ENCODE results near the gene ATF7.

GRCh38 chr12:53467082-53467481 is 159.1 kb downstream of the ATF7 start:
- TF ChIP-seq POLR2A (IDR thresholded peaks at IDR 0.05; ENCODE audit: low read depth, low read length) (no peak), CTCF (conservative IDR thresholded peaks at IDR 0.05; ENCODE audit: low read depth, low read length) (no peak), USF2 (IDR thresholded peaks at IDR 0.05; ENCODE audit: low read depth, low read length) (no peak), SMC3 (IDR thresholded peaks at IDR 0.05; ENCODE audit: low read depth, low read length) (no peak), RCOR1 (IDR thresholded peaks at IDR 0.05; ENCODE audit: insufficient replicate concordance, low read length) (no peak), FOS (IDR thresholded peaks at IDR 0.05; ENCODE audit: low read depth, low read length) (no peak), RFX5 (IDR thresholded peaks at IDR 0.05; ENCODE audit: low read depth, low read length) (no peak), RAD21 (IDR thresholded peaks at IDR 0.05; ENCODE audit: low read length) (no peak), BHLHE40 (IDR thresholded peaks at IDR 0.05; ENCODE audit: low read depth, low read length) (no peak), CEBPB (IDR thresholded peaks at IDR 0.05; ENCODE audit: low read depth, low read length) (no peak), ELK1 (IDR thresholded peaks at IDR 0.05; ENCODE audit: borderline replicate concordance, low read depth, low read length) (no peak), MAFK (IDR thresholded peaks at IDR 0.05; ENCODE audit: low read depth, low read length) (no peak), NFE2L2 (IDR thresholded peaks at IDR 0.05; ENCODE audit: low read depth, low read length) (no peak), CHD1 (IDR thresholded peaks at IDR 0.05; ENCODE audit: low read depth, low read length) (no peak)

All from IMR-90 (cell line).